A673 (cell line): ENCODE results near the gene PCBD1. TPM values are rescaled to one million over a fixed set of nuclear protein-coding genes. Genes with fewer than 3 reads are reported as not detected.

Experiments used
- BruUV-seq: library from RNA; stranded (reverse); fragments of 400-500 nt; replicated peaks from 2 replicates; lab custom pipeline; 2021; lab: Mats Ljungman, UMichigan
- CTCF ChIA-PET: fragments of 300-600 bp; sonication (Branson Sonifier 250); formaldehyde crosslinking; loops from one replicate; lab custom pipeline; 2022; ENCODE audit warnings: antibody characterized with exemption; lab: Charles Lee
- POLR2A ChIA-PET: fragments of 300-600 bp; sonication (Branson Sonifier 250); formaldehyde crosslinking; loops from one replicate; lab custom pipeline; 2022; ENCODE audit warnings: antibody characterized with exemption; ENCODE audit not compliant: low non-redundant PET; lab: Charles Lee
- DNase-seq: peaks from one replicate; pipeline ENCODE4 v3.0.0-alpha.2; 2015; ENCODE audit warnings: low spot score
- H3K27ac ChIP-seq: fragments of 200-600 bp; sonication (generic); 2 replicates; pipeline ENCODE4 v1.5.1; 2016; ENCODE audit warnings: mixed run types, low read depth, mild to moderate bottlenecking, mixed read lengths, antibody characterized with exemption, low read length; ENCODE audit not compliant: poor library complexity, severe bottlenecking
- H3K27me3 ChIP-seq: fragments of 200-600 bp; sonication (generic); replicated peaks from 2 replicates; pipeline ENCODE4 v1.6.1; 2017; ENCODE audit warnings: mixed run types, low read depth, mild to moderate bottlenecking, mixed read lengths, antibody characterized with exemption, low read length; ENCODE audit not compliant: insufficient read depth, poor library complexity
- H3K36me3 ChIP-seq: fragments of 200-600 bp; sonication (generic); 2 replicates; pipeline ENCODE4 v1.6.1; 2016; ENCODE audit warnings: mixed run types, mild to moderate bottlenecking, mixed read lengths, antibody characterized with exemption, low read length; ENCODE audit not compliant: insufficient read depth, poor library complexity, severe bottlenecking
- H3K4me1 ChIP-seq: fragments of 200-600 bp; sonication (generic); 2 replicates; pipeline ENCODE4 v1.6.1; 2017; ENCODE audit warnings: mixed run types, mild to moderate bottlenecking, mixed read lengths, antibody characterized with exemption, low read length; ENCODE audit not compliant: insufficient read depth, poor library complexity, severe bottlenecking
- H3K4me3 ChIP-seq: fragments of 200-600 bp; sonication (generic); 2 replicates; pipeline ENCODE4 v1.5.1; 2016; ENCODE audit warnings: low read depth, mixed run types, mild to moderate bottlenecking, mixed read lengths, low read length; ENCODE audit not compliant: poor library complexity, severe bottlenecking
- H3K9me3 ChIP-seq: fragments of 200-600 bp; sonication (generic); 2 replicates; pipeline ENCODE4 v1.6.1; 2016; ENCODE audit warnings: mixed run types, low read depth, mild to moderate bottlenecking, mixed read lengths, antibody characterized with exemption, low read length; ENCODE audit not compliant: poor library complexity, severe bottlenecking
- CTCF ChIP-seq: fragments of 300-800, 200-600 bp; sonication (generic); conservative IDR thresholded peaks from 2 replicates; pipeline ENCODE4 v1.5.1; 2017; ENCODE audit warnings: low read depth, mild to moderate bottlenecking, antibody characterized with exemption, low read length, moderate library complexity, mixed read lengths
- EZH2 ChIP-seq: fragments of 200-600 bp; sonication (generic); IDR thresholded peaks from 2 replicates; pipeline ENCODE4 v1.6.1; 2017; ENCODE audit warnings: borderline replicate concordance, low read depth, mild to moderate bottlenecking, mixed read lengths, antibody characterized with exemption, low read length; ENCODE audit not compliant: poor library complexity, severe bottlenecking
- intact Hi-C: fragments of 100-400 bp; cut with micrococcal nuclease; formaldehyde crosslinking; loops from one replicate; pipeline ENCODE4 v1.10.0; 2022; ENCODE audit not compliant: unreplicated experiment
- total RNA-seq: library from RNA; stranded (reverse); gene quantifications from 2 replicates; pipeline ENCODE4 v1.2.3, GENCODE V29; 2021

Gene PCBD1
- total RNA-seq, 1 experiment from 2014 or later: 41.2 TPM

- no peak overlapping the region for H3K27ac ChIP-seq
- TF ChIP-seq CTCF: no peak
- TF ChIP-seq EZH2: no peak
- H3K36me3 ChIP-seq: no peaks in the 10 kb centered on the region
- intact Hi-C loops: no loop called here
- no peaks in the 10 kb centered on the region for H3K9me3 ChIP-seq
- DNase-seq: no peak
- peaks cover 12% of the 10 kb centered on the region for H3K4me1 ChIP-seq
- no peaks in the 10 kb centered on the region for H3K27me3 ChIP-seq
- no peak overlapping the region for H3K4me3 ChIP-seq
- ChIA-PET POLR2A (no interaction called here), CTCF (no interaction called here)
- BruUV-seq: no TSS peak
These were observed 13.0 kb upstream of the PCBD1 start for GRCh38 chr10:70901276-70901878.

GRCh38 chr10:70899096-70899495, 10.7 kb upstream of the PCBD1 start:
- intact Hi-C loops: no loop called here
- TF ChIP-seq EZH2: no peak
- TF ChIP-seq CTCF: no peak
- H3K9me3 ChIP-seq: no peaks in the 10 kb centered on the region
- ChIA-PET POLR2A (no interaction called here), CTCF (interaction anchor here (0.6 kb wide), 1 partner anchor 43 kb away, joined by 3 read pairs; no protein-coding TSS in a partner anchor)
- BruUV-seq: no TSS peak
- peaks cover 12% of the 10 kb centered on the region for H3K4me1 ChIP-seq
- no peak for DNase-seq
- H3K27me3 ChIP-seq: no peaks in the 10 kb centered on the region
- H3K27ac ChIP-seq: no peak overlapping the region
- no peaks in the 10 kb centered on the region for H3K36me3 ChIP-seq
- H3K4me3 ChIP-seq: no peak overlapping the region

- DNase-seq: no peak
- BruUV-seq: no TSS peak
- H3K36me3 ChIP-seq: no peaks in the 10 kb centered on the region
- no peak overlapping the region for H3K27ac ChIP-seq
- no peak for TF ChIP-seq CTCF
- no peak for TF ChIP-seq EZH2
- no peaks in the 10 kb centered on the region for H3K27me3 ChIP-seq
- H3K4me3 ChIP-seq: no peak overlapping the region
- intact Hi-C loops: no loop called here
- H3K9me3 ChIP-seq: no peaks in the 10 kb centered on the region
- ChIA-PET CTCF (interaction anchor here (0.6 kb wide), 2 partner anchors 44 to 1011 kb away, joined by 3 to 4 read pairs; no protein-coding TSS in a partner anchor), POLR2A (no interaction called here)
- H3K4me1 ChIP-seq: peaks cover 8% of the 10 kb centered on the region
These were observed 10.3 kb upstream of the PCBD1 start for GRCh38 chr10:70898687-70899086.
